Medulla oblongata (tissue), 1 donor: Measurements from ENCODE around the gene LDLR.

Experiments used
- DNase-seq: peaks from one replicate; pipeline ENCODE4 v3.0.0-alpha.2; 2015; ENCODE audit errors: extremely low spot score

The LDLR gene

GRCh38 chr19:11089254-11090013 is at the start of gene LDLR:
TSS of gene LDLR (plus strand) at chr19:11089463. CDS start at chr19:11089549, 86 bp downstream.
- peak; percentile 93 for DNase-seq

DNA sequence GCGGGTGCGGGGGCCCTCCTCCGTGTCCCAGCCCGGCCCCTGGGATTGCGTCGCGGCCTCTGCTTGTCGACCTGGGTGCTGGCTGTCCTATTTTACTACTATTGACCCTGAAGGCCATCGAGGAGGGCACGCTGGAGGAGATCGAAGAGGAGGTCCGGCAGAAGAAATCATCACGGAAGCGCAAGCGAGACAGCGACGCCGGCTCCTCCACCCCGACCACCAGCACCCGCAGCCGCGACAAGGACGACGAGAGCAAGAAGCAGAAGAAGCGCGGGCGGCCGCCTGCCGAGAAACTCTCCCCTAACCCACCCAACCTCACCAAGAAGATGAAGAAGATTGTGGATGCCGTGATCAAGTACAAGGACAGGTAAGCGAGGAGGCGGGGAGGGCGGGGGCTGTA is 48.1 kb upstream of the LDLR start:
- no peak for DNase-seq

DNA sequence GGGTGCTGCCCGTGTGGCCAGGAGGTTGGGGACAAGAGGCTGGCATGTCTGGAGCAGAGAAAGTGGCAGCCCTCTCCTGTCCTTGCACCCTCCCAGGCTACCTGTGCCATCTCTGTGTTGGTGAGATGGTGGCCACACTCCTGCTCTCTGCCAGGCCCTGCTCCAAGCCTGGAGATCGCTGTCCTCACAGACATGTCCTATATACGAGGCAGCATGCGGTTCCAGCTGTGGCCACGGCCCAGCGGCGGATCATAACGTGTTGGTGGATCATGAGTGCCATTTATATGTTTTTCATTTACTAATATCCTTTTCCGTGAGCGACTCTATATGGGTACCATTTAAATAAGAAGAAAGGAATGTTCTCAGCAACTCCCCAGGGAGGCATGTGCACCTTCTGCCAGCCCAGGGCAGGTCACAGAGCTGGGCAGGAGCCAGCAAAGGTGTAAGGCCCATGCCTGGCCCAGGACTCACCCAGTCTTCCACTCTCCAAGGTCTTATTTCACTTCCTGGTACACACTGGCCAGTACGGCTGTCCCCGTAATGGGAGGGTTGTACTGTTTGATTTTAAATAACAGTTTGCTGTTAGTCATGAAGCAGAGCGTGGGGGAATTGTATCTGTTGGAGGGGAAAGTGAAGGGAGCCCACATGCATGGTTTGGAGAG is 47.2 kb upstream of the LDLR start:
- no peak for DNase-seq

- no peak for DNase-seq
Observed at GRCh38 chr19:11044431-11044830, 44.8 kb upstream of the LDLR start.

GRCh38 chr19:11045536-11045935 is 43.7 kb upstream of the LDLR start:
- no peak for DNase-seq

DNA sequence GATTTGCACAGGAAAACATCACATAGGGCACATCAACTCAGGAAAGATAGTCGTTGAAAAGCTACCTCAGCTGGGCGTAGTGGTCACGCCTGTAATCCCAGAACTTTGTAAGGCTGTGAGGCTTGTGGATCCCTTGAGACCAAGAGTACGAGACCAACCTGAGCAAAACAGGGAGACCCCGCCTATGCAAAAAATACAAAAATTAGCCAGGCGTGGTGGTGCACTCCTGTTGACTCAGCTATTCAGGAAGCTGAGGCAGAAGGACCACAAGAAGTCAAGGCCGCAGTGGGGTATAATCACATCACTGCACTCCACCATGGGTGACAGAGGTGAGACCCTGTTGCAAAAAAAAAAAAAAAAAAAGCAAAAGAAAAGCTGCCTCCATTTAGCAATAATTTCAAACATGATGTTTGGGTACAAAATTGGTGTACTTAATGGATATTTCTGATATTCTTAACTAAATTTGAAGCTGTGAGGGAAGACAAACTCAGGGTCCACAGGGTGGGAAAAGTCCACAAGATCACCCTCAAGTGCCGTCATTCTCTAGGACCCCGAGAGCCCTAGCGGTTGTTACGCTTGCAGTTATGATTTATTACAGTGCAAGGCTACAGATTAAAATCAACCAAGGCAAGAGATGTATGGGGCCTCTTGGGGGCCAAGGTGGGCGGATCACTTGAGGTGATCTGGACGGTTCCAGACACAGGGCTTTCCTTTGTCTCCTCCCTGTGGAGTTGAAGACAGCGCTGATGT is 42.5 kb upstream of the LDLR start:
- DNase-seq, result no peak

GRCh38 chr19:11047866-11048265 is 41.4 kb upstream of the LDLR start:
- no peak for DNase-seq

- peak; percentile 8 for DNase-seq
Observed at GRCh38 chr19:11050323-11051114, 38.7 kb upstream of the LDLR start.

DNA sequence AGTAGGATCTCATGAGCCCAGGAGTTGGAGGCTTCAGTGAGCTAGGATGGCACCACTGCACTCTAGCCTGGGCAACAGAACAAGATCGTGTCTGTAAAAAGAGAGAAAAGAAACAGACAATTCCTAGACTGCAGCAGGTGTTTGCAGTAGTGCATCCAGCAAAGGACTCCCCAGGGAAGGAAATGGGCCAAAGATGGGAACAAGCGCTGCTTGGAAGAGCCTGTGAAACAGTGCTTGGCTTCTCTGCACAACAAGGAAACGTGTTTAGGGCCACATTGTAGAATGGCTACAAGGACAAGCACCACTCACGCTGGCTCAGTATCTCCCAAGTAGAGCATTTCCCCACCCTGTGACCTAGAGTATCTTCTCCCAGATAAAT is 35.5 kb upstream of the LDLR start:
- no peak for DNase-seq

- no peak for DNase-seq
Observed at GRCh38 chr19:11054200-11054599, 35.1 kb upstream of the LDLR start.

- no peak for DNase-seq
Observed at GRCh38 chr19:11054628-11055027, 34.6 kb upstream of the LDLR start.

GRCh38 chr19:11058246-11059030 is 30.8 kb upstream of the LDLR start:
- no peak for DNase-seq

- no peak for DNase-seq
Observed at GRCh38 chr19:11059511-11060358, 29.5 kb upstream of the LDLR start.

GRCh38 chr19:11061952-11062351 is 27.3 kb upstream of the LDLR start:
- DNase-seq, result no peak

DNA sequence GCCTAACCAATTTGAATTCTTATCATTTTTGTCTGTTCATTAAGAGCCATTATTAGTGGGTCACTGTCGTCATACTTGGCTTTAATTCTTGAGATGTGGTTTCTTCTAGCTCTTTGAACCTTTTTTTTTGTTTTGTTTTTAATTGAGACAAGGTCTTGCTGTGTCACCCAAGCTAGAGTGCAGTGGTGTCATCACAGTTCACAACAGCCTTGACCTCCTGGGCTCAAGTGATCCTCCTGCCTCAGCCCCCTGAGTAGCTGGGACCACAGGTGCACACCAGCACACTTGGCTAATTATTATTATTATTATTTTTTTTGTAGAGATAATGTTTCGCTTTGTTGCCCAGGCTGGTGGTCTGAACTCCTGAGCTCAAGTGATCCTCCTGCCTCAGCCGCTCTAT is 25.8 kb upstream of the LDLR start:
- DNase-seq, result no peak

DNA sequence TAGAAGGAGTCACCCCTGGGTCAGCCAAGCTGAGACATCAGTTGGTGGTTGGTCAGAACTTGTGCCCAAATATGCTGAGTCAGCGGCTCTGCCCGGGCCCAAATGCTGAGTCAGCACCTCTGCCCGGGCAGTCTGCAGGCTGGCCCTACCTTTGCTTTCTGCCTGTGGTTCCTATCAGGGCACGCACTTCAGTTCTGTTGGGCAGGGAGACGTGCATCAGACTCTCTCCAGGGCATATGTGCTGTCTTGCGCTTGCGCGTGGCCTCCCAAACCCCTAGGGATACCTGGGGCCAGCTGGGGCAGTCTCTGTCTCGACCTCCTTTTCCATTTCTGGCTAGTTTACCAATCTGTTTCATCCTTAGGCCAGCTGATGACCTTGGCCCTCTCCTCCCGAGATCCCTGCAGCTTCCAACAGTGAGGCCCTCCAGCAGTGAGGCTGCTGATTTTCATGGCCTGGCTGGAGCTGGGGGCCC is 24.4 kb upstream of the LDLR start:
- DNase-seq, result peak; percentile 12

DNA sequence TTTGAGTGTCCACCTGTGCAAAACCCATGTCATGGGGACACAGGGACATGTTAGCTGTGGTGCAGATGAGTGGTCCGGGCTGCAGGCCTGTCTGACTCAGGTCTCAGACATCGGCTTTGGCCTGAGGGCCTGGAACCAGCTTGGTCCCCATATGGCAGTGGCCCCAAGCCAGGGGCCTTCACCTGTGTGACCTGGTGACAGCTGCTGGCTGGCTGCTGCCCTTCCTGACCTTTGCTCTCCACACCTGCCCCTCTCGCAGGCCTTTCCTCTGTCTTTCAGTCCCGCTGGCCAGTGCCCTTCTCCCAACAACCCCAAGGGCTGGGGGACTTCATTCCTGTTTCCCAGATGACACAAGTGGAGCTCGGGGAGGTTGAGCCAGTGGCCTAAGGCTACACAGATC is 22.9 kb upstream of the LDLR start:
- DNase-seq, result no peak

GRCh38 chr19:11067356-11068113 is 21.7 kb upstream of the LDLR start:
- DNase-seq, result no peak

DNA sequence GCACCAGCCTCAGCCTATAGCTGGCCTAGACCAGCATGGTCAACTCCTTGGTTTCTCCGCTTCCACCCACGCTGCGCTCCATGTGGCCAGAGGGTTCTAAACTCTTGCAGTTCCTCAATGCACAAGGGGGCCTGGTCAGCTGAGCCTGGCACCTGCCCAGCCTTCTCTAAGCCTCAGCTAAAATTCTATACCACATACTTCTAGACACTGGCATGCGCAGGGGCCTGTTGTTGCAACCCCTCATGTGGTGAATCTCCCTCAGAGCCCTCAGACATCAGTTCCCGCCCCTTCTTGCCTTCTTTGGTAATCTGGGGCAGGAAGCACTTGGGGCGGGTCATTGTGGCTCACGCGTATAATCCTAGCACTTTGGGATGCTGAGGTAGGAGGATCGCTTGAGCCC is 19.7 kb upstream of the LDLR start:
- DNase-seq, result no peak
